ENCODE data around the gene POP4. TPM values are rescaled to one million over a fixed set of nuclear protein-coding genes. Genes with fewer than 3 reads are reported as not detected.

The POP4 gene
- total RNA-seq, 1 donor from 2014 or later: 37.9 TPM

DNA sequence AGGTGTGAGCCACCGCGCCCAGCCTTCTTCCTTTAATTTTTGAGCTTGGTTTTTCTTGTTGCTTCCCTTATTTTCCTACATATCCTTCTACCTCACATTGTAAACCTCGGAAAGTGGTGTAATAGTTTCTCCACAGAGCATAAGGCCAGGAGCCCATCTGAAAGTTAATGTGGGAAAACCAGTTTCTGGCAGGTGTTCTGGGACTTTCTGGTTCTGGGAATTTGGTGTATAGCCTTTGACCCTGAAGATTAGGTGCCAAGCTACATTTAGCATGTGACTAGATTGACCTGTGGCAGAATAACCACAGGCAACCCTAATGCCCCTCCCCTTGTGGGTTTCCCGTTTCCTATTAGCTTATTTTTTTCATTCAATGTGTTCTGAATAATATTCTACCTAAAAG, 8.7 kb downstream of the POP4 start:
- Mint-ChIP-seq H3K27ac (ENCODE audit: unreplicated experiment) (no peak overlapping the region), H3K4me3 (ENCODE audit: unreplicated experiment) (no peak overlapping the region), H3K9me3 (ENCODE audit: unreplicated experiment) (peaks cover 1% of the 10 kb centered on the region), H3K27me3 (ENCODE audit: unreplicated experiment) (peaks cover 3% of the 10 kb centered on the region), H3K4me1 (ENCODE audit: low read depth, unreplicated experiment) (no peaks in the 10 kb centered on the region), H3K36me3 (ENCODE audit: unreplicated experiment) (peaks cover 9% of the 10 kb centered on the region)
- no peak for DNase-seq
- TF ChIP-seq, protein P1, sequence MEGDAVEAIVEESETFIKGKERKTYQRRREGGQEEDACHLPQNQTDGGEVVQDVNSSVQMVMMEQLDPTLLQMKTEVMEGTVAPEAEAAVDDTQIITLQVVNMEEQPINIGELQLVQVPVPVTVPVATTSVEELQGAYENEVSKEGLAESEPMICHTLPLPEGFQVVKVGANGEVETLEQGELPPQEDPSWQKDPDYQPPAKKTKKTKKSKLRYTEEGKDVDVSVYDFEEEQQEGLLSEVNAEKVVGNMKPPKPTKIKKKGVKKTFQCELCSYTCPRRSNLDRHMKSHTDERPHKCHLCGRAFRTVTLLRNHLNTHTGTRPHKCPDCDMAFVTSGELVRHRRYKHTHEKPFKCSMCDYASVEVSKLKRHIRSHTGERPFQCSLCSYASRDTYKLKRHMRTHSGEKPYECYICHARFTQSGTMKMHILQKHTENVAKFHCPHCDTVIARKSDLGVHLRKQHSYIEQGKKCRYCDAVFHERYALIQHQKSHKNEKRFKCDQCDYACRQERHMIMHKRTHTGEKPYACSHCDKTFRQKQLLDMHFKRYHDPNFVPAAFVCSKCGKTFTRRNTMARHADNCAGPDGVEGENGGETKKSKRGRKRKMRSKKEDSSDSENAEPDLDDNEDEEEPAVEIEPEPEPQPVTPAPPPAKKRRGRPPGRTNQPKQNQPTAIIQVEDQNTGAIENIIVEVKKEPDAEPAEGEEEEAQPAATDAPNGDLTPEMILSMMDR (IDR thresholded peaks at IDR 0.05; ENCODE audit: partially characterized antibody, unreplicated experiment): no peak

DNA sequence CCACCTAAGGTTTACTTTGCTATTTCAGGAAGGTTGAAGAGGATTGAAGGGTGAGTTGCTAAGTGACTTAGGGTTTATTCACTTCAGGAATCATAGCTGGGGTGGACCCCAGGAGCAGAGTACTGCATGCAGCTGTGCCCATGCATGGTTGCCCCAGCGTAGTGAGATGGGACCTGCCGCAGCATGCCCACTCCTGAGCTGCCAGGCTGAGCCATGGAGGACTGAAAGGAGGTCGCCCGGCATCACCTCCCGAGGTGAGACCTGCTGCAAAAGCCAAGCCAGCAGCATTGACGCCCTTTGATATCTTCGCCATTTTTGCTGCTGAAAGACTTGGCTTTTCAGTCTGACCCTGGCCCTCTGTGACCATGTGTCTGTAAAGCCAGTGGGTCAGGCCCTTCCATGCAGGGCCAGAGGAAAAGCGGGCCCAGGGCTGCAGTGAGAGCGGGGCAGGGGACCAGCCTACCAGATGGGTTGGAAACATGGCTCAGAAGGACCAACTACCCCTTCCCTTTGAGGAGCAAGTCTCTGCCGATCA, 9.9 kb downstream of the POP4 start:
- no peak overlapping the region for H3K27ac Mint-ChIP-seq (ENCODE audit: unreplicated experiment)
- H3K4me3 Mint-ChIP-seq (ENCODE audit: unreplicated experiment): no peak overlapping the region
- peaks cover 9% of the 10 kb centered on the region for H3K36me3 Mint-ChIP-seq (ENCODE audit: unreplicated experiment)
- H3K9me3 Mint-ChIP-seq (ENCODE audit: unreplicated experiment): no peaks in the 10 kb centered on the region
- peaks cover 3% of the 10 kb centered on the region for H3K27me3 Mint-ChIP-seq (ENCODE audit: unreplicated experiment)
- DNase-seq: no peak
- TF ChIP-seq, protein P1 (IDR thresholded peaks at IDR 0.05; ENCODE audit: partially characterized antibody, unreplicated experiment): no peak
- no peaks in the 10 kb centered on the region for H3K4me1 Mint-ChIP-seq (ENCODE audit: low read depth, unreplicated experiment)

DNA sequence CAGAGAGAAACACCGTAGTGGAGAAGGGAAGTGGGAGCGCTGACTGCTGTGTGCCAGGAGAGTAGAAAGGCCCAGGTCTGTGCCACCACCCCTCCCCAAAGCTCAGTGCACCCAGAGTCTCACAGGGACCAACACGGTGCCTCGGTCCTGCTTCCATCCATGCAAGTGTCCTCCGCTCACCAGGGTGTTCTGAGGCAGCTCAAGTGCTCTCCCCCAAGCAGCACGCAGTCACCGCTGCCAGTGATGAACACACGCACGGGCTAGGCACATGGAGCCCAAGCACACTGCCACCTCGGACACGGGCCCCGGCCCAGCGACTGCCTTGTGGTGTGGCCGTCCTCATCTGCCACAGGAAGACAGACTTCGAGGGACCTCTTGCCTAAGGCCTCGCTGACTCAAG, 10.5 kb downstream of the POP4 start:
- Mint-ChIP-seq H3K4me3 (ENCODE audit: unreplicated experiment) (no peak overlapping the region), H3K9me3 (ENCODE audit: unreplicated experiment) (no peaks in the 10 kb centered on the region), H3K4me1 (ENCODE audit: low read depth, unreplicated experiment) (no peaks in the 10 kb centered on the region), H3K36me3 (ENCODE audit: unreplicated experiment) (peaks cover 9% of the 10 kb centered on the region), H3K27me3 (ENCODE audit: unreplicated experiment) (peaks cover 3% of the 10 kb centered on the region), H3K27ac (ENCODE audit: unreplicated experiment) (no peak overlapping the region)
- TF ChIP-seq, protein P1 (IDR thresholded peaks at IDR 0.05; ENCODE audit: partially characterized antibody, unreplicated experiment): no peak
- DNase-seq: no peak

DNA sequence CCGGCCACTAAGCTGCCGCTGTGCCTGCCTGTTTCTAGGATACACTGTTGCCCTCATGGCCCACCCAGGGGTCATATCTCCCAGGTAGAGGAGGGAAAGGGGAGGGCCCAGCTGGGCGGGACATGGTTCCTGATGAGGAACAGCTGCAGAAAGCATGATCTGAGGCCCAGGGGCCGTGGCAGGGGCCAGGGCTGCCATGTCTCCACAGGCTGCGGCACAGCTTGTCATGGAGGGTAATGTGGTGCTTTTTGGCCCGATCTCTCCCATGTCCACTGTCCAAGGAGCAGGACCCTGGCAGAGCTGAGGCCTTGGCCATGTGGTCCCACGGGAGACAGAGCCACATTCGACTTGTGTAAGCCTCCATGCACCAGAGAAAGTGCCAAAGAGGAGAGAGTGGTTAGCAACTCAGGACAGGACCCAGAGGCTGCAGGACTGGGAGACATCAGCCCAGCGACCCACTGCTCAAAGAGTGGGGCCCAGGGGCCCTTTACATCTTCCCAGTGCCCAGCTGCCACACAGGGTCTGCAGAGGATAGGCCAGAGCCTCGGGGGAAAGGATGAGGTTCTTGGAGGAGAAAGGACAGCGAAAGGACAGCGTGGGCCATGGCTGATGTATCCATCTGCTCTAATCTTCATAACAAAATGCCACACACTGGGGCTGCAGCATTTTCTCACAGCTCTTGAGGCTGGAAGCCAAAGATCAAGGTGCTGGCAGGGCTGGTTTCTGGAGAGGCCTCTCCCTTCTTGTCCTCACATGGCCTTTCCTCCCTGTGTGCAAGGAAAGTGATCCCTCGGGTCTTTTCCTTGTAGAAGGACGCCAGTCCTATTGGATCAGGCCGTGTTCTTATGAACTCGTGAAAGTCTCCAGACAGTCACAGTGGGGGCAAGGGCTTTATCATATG, 11.5 kb downstream of the POP4 start:
- TF ChIP-seq, protein P1 (IDR thresholded peaks at IDR 0.05; ENCODE audit: partially characterized antibody, unreplicated experiment): no peak
- DNase-seq: no peak
- Mint-ChIP-seq H3K27me3 (ENCODE audit: unreplicated experiment) (peaks cover 5% of the 10 kb centered on the region), H3K4me3 (ENCODE audit: unreplicated experiment) (no peak overlapping the region), H3K9me3 (ENCODE audit: unreplicated experiment) (no peaks in the 10 kb centered on the region), H3K27ac (ENCODE audit: unreplicated experiment) (no peak overlapping the region), H3K36me3 (ENCODE audit: unreplicated experiment) (peaks cover 6% of the 10 kb centered on the region), H3K4me1 (ENCODE audit: low read depth, unreplicated experiment) (no peaks in the 10 kb centered on the region)

DNA sequence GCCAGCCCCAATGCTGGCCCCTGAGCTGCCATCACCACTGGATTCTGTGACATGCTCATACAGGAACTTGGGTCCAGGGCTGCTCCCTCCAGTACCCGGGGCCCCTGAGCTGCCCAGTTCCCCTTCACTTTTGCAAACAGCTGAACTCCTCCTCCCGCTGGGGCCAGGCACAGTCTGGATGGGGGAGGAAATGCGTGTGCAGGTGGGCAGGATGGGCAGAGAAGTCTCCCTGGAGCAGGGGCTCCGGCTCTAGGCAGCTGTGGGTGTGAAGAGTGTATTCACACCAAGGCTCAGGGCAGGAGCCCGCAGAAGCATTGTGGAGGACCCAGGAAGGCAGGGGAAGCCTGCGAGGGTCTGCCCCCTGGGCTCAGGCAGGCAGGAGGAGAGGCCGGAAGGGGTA, 12.4 kb downstream of the POP4 start:
- H3K27ac Mint-ChIP-seq (ENCODE audit: unreplicated experiment): no peak overlapping the region
- DNase-seq: no peak
- H3K4me1 Mint-ChIP-seq (ENCODE audit: low read depth, unreplicated experiment): no peaks in the 10 kb centered on the region
- H3K4me3 Mint-ChIP-seq (ENCODE audit: unreplicated experiment): no peak overlapping the region
- TF ChIP-seq, protein P1 (IDR thresholded peaks at IDR 0.05; ENCODE audit: partially characterized antibody, unreplicated experiment): no peak
- H3K9me3 Mint-ChIP-seq (ENCODE audit: unreplicated experiment): no peaks in the 10 kb centered on the region
- H3K27me3 Mint-ChIP-seq (ENCODE audit: unreplicated experiment): peaks cover 5% of the 10 kb centered on the region
- peaks cover 4% of the 10 kb centered on the region for H3K36me3 Mint-ChIP-seq (ENCODE audit: unreplicated experiment)
